Mucosa of rectum (tissue), 2 donors: ENCODE measurements around the gene OOSP4A.
"Not testable (repeated sequence)": the region's sequence is repeated elsewhere in the genome, so short reads cannot be mapped to it uniquely, and the experiment has no call there.

Experiments used
- H3K27ac ChIP-seq, 2 donors: one replicate each; pipeline ENCODE4 v1.7.0; 2013; ENCODE audit warnings: inconsistent platforms in 2 of 2, low read depth in 2 of 2, low read length in 2 of 2
- H3K27me3 ChIP-seq, 2 donors: one replicate each; pipeline ENCODE4 v1.7.0; 2013; ENCODE audit warnings: low read length in 2 of 2; ENCODE audit not compliant: control insufficient read depth in 2 of 2, insufficient read depth in 2 of 2
- H3K36me3 ChIP-seq, 2 donors: one replicate each; pipeline ENCODE4 v1.7.0; 2013; ENCODE audit warnings: low read length in 2 of 2; ENCODE audit not compliant: control insufficient read depth in 2 of 2, insufficient read depth in 2 of 2
- H3K4me1 ChIP-seq, 2 donors: one replicate each; pipeline ENCODE4 v1.7.0; 2013; ENCODE audit warnings: low read length in 2 of 2, mild to moderate bottlenecking in 1 of 2; ENCODE audit not compliant: control insufficient read depth in 2 of 2, insufficient read depth in 2 of 2
- H3K4me3 ChIP-seq, 2 donors: one replicate each; pipeline ENCODE4 v1.7.0; 2013; ENCODE audit warnings: low read length in 2 of 2
- H3K9ac ChIP-seq, 2 donors: one replicate each; pipeline ENCODE4 v1.7.0; 2013; ENCODE audit warnings: low read length in 2 of 2, low read depth in 1 of 2, mild to moderate bottlenecking in 1 of 2
- H3K9me3 ChIP-seq, 2 donors: one replicate each; pipeline ENCODE4 v1.7.0; 2013; ENCODE audit warnings: low read length in 2 of 2; ENCODE audit not compliant: control insufficient read depth in 2 of 2
- donor health status: healthy.
- donor health status: Normal muscosa, but diverticular disease.

Gene OOSP4A

GRCh38 chr11:59968395-59968783 is 4.6 kb downstream of the OOSP4A start:
- Histone ChIP-seq H3K27ac (no peak overlapping the region), H3K9ac (no peak overlapping the region), H3K27me3 (no peaks in the 10 kb centered on the region), H3K36me3 (no peaks in the 10 kb centered on the region), H3K4me3 (no peak overlapping the region), H3K9me3 (no peaks in the 10 kb centered on the region), H3K4me1 (no peaks in the 10 kb centered on the region)

DNA sequence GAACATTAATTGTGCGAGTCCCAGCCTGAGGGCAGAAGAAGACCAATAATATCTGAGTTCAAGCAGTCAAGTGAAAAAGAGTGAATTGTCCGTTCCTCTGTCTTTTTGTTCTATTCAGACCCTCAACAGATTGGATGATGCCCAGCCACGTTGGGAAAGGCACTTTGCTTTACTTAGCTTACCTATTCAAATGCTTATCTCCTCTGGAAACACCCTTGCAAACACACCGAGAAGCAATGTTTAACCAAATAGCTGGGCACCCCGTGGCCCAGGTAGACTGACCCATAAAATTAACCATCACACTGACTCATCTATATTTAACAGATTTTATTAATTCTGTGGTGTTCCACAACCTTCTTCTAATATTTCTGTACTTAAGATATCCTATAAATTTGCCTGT is 9.3 kb downstream of the OOSP4A start:
- H3K4me3 ChIP-seq: no peak overlapping the region
- H3K9ac ChIP-seq: no peak overlapping the region
- no peaks in the 10 kb centered on the region for H3K4me1 ChIP-seq
- no peaks in the 10 kb centered on the region for H3K36me3 ChIP-seq
- H3K27me3 ChIP-seq: no peaks in the 10 kb centered on the region
- no peaks in the 10 kb centered on the region for H3K9me3 ChIP-seq
- no peak overlapping the region for H3K27ac ChIP-seq

DNA sequence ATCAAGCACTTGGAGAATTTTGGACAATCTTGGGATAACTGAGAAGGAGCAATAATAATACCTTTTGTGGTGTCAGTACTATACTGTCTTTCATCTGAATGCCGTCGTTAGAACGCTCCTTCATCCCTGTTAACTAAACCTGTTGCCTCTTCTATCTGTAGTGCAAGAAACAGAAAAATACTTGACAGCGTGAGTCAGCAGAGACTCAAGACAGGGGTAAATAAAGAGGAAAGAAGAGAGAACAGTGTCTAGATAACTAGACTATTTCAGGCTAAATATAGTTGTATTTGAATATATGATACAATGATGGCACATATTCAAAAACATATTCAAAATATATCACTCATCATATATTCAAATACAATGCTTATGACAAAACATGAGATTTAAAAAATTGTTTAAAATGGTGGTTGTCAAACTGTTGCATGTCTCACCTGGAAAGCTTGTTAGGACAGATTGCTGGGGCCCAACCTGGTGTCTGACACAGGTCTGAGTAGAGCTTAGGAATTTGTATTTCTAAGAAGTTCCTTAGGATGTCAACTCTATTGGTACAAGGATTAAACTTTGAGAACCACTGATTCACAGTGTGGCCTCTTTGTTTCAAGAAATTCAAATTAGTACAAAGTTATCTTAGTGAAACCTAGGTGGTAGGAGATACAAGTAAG is 17.4 kb downstream of the OOSP4A start:
- no peak overlapping the region for H3K27ac ChIP-seq

GRCh38 chr11:59982037-59982436 is 18.2 kb downstream of the OOSP4A start:
- H3K9ac ChIP-seq, H3K27me3 ChIP-seq, H3K4me1 ChIP-seq, H3K27ac ChIP-seq, H3K4me3 ChIP-seq, H3K9me3 ChIP-seq, H3K36me3 ChIP-seq: not testable (repeated sequence)

More for the DNA sequence above, 17.4 kb downstream of the OOSP4A start:
- Histone ChIP-seq H3K9ac (no peak overlapping the region), H3K9me3 (no peaks in the 10 kb centered on the region), H3K4me1 (no peaks in the 10 kb centered on the region), H3K27me3 (no peaks in the 10 kb centered on the region), H3K4me3 (no peak overlapping the region), H3K36me3 (no peaks in the 10 kb centered on the region)

- H3K27me3 ChIP-seq: no peaks in the 10 kb centered on the region
- H3K27ac ChIP-seq: no peak overlapping the region
- H3K4me1 ChIP-seq: no peaks in the 10 kb centered on the region
- no peak overlapping the region for H3K4me3 ChIP-seq
- no peak overlapping the region for H3K9ac ChIP-seq
- H3K9me3 ChIP-seq: no peaks in the 10 kb centered on the region
- no peaks in the 10 kb centered on the region for H3K36me3 ChIP-seq
These were observed 19.4 kb downstream of the OOSP4A start for GRCh38 chr11:59983212-59983611.

- no peaks in the 10 kb centered on the region for H3K9me3 ChIP-seq
- H3K4me3 ChIP-seq: no peak overlapping the region
- no peak overlapping the region for H3K27ac ChIP-seq
- no peaks in the 10 kb centered on the region for H3K27me3 ChIP-seq
- H3K9ac ChIP-seq: no peak overlapping the region
- no peaks in the 10 kb centered on the region for H3K4me1 ChIP-seq
- H3K36me3 ChIP-seq: no peaks in the 10 kb centered on the region
These were observed 20.5 kb downstream of the OOSP4A start for GRCh38 chr11:59984368-59984767.

DNA sequence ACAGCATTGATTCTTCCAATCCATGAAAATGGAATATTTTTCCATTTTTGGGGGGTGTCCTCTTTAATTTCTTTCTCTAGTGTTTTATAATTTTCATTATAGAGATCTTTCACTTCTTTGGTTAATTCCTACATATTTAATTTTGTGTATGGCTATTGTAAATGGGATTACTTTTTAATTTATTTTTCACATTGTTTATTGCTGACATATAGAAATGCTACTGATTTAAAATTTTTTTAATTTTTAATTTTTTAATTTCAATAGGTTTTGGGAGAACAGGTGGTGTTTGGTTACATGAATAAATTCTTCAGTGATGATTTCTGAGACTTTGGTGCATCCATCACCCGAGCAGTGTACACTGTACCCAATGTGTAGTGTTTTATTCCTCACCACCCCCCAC is 26.6 kb downstream of the OOSP4A start:
- Histone ChIP-seq H3K4me1 (no peaks in the 10 kb centered on the region), H3K9me3 (no peaks in the 10 kb centered on the region), H3K9ac (no peak overlapping the region), H3K4me3 (no peak overlapping the region), H3K27ac (no peak overlapping the region), H3K27me3 (no peaks in the 10 kb centered on the region), H3K36me3 (no peaks in the 10 kb centered on the region)

DNA sequence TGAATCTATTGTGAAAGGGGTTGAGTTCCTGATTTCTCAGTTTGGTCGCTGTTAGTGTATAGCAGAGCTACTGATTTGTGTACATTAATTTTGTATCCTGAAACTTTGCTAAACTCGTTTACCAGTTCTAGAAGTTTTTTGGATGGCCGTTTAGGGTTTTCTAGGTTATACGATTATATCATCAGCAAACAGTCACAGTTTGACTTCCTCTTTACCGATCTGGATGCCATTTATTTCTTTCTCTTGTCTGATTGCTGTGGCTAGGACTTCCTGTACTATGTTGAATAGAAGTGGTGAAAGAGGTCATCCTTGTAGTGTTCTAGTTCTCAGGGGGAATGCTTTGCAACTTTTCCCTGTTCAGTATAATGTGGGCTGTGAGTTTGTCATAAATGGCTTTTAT is 28.6 kb downstream of the OOSP4A start:
- Histone ChIP-seq H3K9me3 (no peaks in the 10 kb centered on the region), H3K36me3 (no peaks in the 10 kb centered on the region), H3K27me3 (no peaks in the 10 kb centered on the region), H3K4me1 (no peaks in the 10 kb centered on the region), H3K9ac (no peak overlapping the region), H3K4me3 (no peak overlapping the region), H3K27ac (no peak overlapping the region)

- Histone ChIP-seq H3K27me3 (no peaks in the 10 kb centered on the region), H3K4me3 (no peak overlapping the region), H3K27ac (no peak overlapping the region), H3K9me3 (no peaks in the 10 kb centered on the region), H3K36me3 (no peaks in the 10 kb centered on the region), H3K9ac (no peak overlapping the region), H3K4me1 (no peaks in the 10 kb centered on the region)
These were observed 34.0 kb downstream of the OOSP4A start for GRCh38 chr11:59997800-59998199.

DNA sequence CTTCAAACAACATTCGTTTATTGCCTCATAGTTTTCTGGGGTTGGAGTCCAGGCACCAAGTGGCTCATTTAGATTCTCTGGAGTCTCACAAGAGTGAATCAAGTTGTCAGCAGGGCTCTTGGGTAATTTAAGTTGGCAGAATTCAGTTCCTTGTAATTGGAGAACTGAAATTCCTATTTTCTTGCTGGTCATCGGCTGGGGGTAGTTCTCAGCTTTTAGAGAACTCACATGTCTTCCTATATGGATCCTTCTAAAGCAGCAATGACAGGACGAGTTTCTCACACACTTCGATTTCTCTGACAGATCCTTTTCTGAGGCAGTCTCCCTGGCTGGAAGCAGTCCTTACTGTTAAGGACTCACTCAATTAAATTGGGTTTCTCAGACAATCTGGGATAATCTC is 35.9 kb downstream of the OOSP4A start:
- H3K9me3 ChIP-seq: no peaks in the 10 kb centered on the region
- no peaks in the 10 kb centered on the region for H3K36me3 ChIP-seq
- H3K27me3 ChIP-seq: no peaks in the 10 kb centered on the region
- H3K4me1 ChIP-seq: no peaks in the 10 kb centered on the region
- no peak overlapping the region for H3K27ac ChIP-seq
- no peak overlapping the region for H3K4me3 ChIP-seq
- H3K9ac ChIP-seq: no peak overlapping the region

GRCh38 chr11:60003729-60004128 is 39.9 kb downstream of the OOSP4A start:
- Histone ChIP-seq H3K9me3 (no peaks in the 10 kb centered on the region), H3K36me3 (no peaks in the 10 kb centered on the region)

More at GRCh38 chr11:60003729-60004128, 39.9 kb downstream of the OOSP4A start:
- no peaks in the 10 kb centered on the region for H3K27me3 ChIP-seq
- H3K4me3 ChIP-seq: no peak overlapping the region
- no peak overlapping the region for H3K9ac ChIP-seq
- no peak overlapping the region for H3K27ac ChIP-seq
- H3K4me1 ChIP-seq: no peaks in the 10 kb centered on the region
